Activated CD4-positive, alpha-beta T cell treated with anti-CD3 and anti-CD28 coated beads, Interleukin-2, amount 50 U/mL, for 24 hours (primary cell): ENCODE measurements around the gene CBLN4.

Experiments
- DNase-seq, 2 donors: peaks; one replicate each; pipeline ENCODE4 v3.0.0-alpha.2; 2020; ENCODE audit warnings: low read depth in 1 of 2, low spot score in 1 of 2

The CBLN4 gene

DNA sequence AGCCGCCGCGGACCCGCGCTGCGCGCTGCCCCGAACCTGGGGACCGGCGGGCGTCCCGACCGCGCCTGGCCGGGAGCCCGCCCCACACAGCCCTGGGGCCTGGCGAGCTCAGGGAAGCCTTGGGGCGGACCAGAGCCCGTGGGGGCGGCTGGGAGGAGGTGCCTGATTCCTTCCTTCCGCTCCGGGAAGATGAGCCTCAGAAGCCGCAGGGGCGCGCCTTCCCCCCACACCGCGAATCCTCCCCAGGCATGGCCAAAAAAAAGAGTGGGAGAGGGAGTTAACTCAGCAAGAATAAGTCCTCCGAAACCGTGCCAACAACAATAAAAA is at the start of gene CBLN4:
Gene CBLN4, minus strand, starts transcription at position 131 of the 327 bp plus-strand sequence. CDS start 1,348 bp downstream, outside the sequence.
- DNase-seq, result no peak

DNA sequence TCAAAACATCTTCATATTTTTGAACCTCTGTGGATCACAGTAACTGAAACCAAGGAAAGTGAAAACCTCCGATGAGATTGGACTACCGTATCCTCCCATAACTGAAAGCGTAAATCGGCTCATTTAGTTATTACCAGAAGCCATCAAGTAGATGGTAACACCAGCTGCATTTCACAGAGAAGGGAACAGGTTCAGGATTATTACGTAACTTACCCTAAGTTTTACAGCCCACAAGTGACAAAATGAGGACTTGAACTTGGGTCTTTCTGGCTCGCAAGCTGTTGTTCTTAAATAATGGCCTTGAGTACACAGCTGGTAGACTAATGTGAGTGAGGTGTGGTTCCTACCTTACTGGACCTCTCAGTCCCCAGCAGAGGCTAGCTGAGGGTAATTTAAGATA is 37.9 kb upstream of the CBLN4 start:
- DNase-seq, result no peak

DNA sequence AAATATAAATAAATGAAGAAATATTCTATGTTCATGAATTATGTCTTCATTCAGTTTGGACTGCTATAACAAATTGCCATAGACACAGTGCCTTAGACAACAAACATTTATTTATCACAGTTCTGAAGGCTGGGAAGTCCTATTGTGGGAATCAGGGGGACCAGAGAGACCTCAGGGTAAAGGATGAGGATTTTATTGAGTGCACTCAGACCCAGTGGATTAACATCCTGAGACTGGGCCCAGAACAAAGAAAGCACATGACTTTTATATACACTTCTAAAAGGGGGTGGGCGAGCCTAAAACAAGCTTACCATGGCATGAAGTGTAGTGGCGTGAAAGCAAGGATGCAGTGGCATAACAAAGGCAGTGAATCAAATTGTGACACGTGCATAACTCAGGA is 26.9 kb upstream of the CBLN4 start:
- DNase-seq, result no peak

DNA sequence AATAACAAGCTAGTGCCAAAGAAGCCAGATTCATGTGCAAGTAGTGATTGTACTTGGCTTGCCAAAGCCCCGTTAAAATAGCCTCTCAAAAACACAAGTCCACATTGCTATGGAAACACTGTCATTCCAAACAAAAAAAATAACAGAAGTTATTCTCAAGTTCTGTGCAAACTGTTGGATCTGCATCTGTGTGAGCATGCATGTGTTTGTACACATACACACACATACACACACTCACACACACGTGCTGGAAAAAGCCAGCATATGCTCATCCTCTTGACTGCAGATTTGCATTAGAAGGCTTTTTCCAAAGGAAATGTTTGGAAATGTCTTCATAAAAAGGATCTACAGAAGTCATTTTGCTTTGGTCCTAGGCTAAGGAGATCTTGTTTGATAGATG is 13.4 kb upstream of the CBLN4 start:
- DNase-seq, result no peak

DNA sequence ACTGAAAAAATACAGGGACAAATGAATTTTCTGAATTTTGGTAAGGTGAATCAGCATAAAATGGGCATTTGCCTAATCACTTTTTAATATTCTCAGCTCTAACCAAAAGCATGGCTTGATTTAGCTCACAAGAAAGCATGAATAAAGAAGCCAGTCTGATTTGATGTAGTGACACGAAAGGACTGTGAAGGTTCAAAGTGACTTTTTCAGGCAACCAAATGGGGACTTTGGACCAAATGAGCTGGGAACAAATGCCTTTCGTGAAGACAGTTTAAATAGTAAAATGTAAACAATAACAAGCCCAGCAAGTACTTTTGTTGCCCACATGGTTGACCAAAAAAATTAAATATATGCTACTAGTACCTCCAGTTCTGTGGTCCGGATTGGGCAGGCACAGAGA is 12.9 kb upstream of the CBLN4 start:
- no peak for DNase-seq

DNA sequence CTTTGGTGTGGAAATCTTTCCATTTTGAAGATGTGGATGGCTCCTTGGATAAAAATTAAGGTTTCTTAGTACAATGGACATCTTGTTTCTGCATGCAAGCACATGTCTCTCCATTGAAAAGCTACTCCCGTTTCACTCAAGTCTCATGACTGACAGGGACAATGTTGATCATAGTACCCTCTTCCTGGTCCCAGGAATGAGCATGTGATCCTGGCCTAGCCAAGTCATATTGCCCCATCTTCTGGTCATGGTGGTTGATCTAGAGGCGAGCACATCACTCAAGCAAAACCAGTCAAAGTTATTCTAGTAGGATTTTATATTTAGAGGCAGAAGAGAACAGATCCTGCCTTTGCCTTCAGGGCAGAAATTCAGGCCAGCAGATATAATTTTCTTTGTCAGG is 12.2 kb upstream of the CBLN4 start:
- DNase-seq, result no peak

DNA sequence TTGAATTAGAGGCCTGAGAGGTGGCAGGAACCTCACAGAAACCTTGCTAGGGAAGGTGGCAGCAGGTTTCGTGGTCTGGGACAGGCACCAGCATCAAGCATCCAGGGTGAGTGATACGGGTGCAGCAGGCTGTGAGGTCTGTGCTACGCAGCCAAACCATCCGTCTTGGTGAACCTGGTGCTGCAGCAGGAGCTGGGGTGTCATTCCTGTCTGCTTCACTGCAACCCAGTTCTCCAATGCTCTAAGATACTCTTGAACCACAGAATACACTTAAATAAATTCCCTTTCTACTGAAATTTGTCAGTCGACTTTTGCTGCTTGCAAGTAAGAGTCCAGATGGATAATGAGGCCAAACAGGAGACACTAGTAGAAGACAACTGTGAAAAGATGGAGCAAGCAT is 9.7 kb upstream of the CBLN4 start:
- DNase-seq, result no peak

DNA sequence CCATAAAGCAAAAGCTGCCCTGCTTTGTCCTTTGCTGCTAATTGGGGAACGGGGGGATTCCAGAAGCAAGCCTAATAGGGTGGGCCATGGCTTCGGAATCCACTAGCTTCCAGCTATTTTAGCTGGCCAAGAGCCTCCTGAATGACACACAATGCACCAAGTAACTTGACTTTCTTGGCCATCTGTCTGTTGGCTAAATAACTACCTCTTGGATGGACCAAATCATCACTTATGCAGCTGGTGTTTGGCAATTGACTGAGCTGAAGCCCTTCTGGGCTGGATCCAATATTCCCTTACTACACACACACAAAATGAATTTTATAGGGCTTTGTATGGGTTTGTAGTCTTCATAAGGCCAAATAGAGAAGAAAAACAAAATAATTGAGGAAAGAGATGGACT is 8.8 kb upstream of the CBLN4 start:
- DNase-seq, result no peak

DNA sequence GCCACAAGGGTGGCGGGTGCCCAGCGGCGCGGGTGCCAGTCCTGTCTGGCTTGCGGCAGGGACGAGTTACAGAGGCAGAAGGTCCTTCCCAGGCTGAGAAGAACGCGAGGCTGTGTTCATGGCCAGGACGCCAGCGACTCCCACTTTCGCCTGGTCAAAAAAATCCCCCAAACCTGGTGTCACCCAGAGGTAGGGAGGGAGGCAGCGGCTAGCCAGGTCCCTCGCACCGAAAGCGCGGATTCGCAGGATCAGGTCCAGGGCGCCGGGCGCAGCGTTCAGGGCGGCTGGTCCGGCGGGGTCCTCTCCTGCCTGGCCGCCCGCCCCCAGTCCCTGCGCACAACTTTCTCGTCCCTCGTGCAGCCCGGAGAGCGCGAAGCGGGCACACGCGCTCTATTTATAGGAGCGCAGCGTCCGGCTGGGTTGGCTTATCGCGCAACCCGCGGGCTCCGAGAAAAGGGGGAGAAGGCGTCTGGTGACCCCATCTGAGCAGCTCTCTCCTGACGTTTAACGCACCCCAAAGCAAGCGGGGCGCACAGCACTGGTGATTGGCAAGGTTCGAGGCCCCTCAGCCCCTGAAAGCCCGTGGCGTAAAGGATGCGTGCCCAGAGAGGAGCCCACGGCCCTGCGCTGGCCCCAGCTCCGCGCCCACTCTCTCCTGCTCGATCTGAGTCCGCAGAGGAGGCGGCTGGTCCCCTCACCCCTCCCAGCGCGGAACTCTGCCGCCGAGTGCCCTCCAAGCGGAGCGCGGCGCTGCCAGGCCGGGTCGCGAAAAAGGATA is 519 bp downstream of the CBLN4 start:
- no peak for DNase-seq

DNA sequence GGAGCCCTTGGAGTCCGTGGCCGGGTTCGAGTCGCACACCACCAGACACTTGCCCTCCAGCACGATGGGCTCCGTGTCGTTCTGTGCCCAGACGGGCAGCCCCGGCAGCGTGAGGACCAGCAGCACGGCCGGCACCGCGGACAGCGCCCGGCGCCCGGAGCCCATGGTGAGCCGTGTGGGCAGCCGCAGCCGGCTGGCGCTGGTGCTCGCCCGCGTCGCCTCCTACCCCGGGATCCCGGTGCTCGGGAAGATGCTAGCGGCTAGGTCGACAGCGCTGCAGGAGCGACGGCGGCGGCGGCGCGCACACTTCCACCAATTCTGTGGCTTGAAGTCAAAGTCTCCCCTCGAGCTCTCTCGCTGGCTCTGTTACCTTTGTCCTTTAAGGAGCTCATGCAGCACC is 1.3 kb downstream of the CBLN4 start:
- no peak for DNase-seq

DNA sequence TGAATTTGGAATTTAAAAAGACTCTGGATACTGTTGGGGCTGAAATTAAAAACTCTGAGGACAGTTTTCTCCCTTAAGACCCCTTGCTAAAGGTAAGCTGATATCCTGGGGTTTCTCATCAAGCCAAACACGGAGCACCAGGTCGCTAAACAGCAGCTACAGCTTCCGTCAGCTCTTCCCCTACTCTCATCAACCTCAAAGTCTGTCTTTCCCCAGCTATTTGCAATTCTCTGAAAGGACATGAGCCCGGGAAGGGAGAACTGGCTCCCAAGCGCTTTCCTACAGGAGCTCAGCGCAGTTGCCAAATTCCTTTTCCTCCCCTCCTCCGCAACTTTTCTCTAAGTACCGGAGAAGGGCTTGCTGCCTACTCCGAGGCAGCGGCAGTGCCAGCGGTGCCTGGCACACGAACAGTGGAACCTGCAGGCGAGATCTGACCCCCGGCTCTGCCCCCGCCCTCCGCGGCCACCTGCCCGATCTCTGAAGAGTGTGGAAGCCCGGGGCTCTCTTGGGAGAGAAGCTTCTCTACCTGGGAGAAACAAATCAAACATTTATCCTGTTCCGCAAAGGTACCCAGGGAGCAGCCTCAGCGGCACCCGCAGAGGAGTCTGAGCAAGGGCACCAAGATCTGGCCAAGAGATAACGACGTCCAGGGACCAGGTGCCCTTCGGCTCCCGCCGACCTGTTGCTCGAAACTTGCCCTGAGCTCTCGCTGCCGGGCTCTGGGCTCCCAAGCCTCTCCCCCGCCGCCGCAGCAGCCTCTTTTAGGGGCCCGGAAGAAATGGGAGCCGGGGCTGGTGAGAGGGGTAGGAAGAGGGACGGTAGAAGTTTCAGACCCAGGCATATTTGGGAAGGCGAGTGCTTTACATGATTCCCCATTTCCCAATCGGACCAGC is 2.2 kb downstream of the CBLN4 start:
- DNase-seq, result no peak

DNA sequence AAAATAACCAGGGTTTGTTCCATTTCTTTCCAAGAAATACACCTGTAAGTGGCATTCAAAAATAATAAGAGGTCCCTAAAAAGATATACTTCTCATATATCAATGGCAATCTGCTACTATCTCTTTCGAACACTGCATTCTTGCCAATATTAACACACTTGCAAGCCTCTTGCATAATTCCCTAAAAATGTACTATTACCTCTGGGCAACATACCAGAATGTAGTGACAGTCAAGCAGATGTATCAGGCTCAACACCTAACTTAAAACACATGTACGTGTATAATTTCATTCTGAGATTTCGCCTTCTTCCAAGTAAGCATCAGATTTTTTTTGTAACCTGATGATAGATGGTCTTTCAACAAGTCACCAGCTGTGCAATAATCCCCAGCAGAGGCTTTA is 3.4 kb downstream of the CBLN4 start:
- DNase-seq, result no peak

DNA sequence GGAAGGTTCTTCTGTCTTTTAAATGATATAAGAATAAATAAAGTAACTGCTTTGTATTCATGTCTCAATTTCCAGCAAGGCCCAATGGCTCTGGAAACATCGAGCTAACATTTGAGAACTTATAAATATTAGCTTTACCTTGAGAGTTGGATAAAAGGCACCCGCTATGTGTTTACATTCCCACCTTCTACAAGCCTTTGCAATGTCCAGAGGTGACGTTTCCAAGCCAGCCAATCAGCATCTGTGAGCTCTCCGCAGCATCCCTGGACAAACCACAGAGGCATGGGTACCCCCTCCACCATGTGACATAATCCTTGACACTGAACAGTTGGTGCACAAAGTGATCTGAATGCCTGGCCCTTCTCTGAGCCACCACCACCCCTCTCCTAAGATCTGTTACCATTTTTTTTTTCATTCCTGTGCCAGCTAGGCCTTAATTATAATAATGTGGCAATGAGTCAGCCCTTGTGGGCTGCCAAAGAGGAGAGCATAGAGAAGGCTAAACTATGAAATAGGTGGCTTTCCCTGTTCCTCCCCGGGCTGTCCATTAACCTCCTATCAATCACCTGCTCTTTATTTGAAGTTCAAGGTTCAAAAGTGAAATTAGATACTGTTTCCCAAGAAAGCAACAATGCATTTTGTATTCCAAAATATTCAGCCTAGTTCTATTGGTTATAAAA is 4.1 kb downstream of the CBLN4 start:
- DNase-seq, result no peak

DNA sequence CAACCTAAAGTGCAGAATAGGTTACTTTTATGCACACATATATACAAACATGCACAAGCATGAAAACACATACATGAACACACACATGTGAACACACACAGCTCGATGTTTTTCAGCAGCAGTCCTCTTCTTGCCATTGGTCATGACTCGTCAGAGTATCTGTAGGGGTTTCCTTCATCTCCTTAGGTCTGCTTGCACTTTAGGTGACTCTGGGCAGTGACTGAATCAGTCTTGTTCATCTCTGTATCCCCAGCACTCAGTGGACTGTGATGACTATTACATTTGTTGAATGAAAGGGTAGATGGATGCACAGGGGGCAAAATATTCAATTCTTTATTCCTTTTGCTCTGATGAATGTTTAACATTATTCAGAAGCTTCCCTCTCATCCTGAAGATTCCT is 26.8 kb downstream of the CBLN4 start:
- no peak for DNase-seq

DNA sequence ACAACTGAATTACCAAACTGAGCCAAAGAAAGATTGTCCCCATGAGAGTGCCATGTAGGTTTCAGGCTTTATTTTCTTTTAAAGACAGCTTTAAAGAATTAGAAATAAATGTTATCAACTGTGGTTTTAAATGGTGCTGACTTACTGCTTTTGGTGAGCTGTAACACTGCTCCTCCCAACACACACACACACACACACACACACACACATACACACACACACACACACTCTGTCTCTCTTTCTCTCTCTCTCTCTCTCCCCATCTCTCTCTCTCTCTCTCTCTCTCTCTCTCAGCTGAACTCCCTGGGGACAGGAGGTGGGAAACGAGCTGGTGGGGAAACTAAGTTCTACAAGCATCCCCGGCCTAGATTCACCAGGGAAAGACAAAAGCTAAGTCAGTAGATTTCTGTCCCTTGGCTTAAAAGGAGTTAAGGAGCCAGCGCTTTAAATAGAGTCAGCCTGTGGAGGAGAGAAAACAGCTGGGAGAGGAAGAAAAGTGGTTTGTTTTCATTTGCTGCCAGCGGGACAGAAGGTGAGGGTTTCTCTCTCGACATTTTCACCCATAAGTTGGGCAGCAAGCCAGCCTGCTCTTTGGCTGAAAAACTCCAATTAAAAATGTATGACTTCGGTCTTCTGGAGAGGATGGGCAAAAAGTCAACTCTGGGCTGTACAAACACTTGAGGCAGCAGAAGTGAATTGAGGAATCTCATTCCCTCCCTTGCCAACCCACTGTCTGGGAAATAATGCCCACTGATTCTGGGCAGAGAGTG is 27.4 kb downstream of the CBLN4 start:
- no peak for DNase-seq

DNA sequence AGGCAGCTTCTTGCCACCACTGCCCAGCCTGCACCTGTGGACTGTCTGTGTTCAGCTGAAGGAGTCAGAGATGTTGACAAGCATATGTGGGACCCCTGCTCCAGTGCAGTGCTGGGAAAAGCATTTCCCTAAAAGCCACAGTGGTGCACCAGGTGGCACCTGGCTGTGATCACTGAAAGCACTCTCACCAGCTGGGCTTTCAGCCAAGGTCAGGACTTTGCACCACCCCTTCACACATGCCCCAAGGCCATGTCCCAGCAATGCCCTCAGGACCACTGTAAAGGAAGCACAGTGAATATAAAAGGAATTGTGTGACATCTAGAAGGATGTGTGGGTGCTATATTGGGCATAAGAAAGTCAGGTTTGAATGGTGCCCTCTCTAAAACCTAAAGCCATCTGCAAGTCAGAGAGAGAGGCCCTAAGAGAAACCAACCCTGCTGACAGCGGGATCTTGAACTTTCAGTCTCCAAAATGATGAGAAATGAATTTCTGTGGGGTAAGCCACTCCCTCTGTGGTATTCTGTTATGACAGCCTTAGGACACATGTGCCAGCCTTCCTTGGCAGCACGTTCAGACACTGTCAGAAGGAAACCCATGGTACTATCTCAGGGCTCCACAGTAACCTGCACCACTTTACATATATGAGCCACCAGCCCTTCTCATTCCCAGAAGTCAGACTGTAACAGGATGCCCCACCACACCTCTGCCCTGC is 30.7 kb downstream of the CBLN4 start:
- DNase-seq, result no peak

DNA sequence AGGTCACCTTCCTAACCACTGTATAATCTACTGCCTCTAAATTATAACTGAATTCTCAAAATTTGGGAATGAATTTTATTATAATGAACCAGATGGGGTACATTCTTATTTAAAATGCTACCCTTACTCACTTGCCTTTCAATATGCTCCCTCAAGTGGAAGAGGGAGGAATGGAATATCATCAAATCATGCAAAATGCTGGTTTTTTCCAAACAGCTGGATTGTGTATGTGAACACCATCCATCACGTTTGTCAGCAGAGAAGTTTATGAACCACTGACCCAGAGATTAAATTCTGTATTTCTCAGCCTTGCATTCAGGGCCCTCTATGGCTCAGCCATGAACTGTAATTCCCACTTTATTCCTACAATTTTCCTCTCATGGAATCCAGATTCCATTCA is 40.5 kb downstream of the CBLN4 start:
- no peak for DNase-seq

DNA sequence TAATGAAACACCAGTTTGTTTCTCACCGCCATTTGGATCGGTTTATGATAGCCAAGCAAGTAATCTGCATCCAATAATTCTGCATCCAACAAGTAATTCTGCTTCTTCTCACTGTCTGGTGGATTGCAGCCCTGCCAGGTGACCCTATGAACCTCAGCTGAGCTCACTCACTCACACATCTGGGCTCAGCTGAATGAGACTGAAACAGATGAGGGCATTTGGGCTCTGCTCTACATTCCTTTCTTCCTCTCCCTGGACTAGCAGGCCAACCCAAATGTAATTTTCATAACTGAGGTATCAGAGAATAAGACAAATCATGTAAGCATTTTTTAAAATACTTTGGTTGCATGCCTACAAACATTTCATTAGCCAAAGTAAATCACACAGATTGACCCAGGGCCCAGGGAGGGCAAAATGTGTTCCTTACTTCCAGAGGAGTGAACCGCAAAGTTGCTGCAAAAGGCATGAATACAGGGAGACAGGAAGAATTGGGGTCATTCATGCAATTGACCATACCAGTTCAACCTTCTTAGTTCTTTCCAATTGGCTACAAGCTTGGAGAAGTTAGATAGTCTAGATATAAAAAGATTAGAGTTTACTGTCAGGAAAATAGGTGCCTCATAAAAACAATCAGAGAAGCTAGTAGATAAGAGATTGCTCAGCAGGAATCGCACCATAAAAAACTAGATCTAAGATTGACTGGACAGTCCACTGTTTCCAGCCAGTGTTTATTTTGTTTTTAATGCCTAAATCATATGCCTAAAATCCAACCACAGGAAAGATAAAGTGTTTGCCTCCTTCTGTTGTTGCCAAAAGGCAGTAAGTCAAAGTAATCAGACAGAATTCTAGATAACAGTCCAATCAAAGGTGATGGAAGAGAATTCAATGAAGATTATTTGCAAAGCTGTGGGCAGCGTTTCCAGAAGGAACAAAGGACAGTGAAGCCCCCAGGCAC is 43.7 kb downstream of the CBLN4 start:
- DNase-seq, result no peak

DNA sequence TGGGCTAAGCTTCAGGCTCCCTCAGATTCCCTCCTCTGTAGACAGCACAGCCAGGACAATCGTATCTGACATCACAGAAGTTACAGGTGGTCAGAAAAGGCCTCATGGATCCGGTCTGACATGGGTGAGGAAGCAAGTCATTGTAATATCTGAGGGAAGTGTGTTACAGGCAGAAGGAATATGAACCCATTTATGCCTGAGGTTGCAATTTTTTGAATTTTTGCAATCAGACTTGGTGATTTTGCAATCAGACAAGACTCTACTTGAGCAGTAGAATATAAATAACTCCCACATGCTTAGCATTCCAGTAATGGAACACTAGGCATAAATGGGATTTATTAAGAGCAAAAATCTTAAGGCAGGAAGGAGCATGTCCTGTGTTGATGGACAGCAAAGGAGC is 52.1 kb downstream of the CBLN4 start:
- no peak for DNase-seq

DNA sequence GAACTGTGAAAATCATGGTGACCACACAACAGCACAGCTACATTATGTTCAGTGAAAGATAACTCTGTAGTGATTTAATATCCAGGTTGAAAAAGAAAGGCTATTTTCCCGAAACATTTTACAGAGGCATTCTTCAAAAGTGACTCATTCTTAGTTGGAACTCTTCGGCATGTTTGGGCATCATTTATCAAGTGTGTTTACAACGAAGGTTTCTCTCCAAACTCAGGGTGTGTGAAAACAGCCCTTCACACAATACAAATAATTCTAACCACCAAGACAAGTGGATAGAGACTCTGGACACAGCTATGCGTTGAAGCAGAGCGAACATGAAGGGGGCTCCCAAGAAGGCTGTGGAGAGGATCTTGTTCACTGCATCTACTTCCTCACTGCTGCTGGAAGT is 57.6 kb downstream of the CBLN4 start:
- no peak for DNase-seq
